AG09319 (cell line): ENCODE results near the gene ANGEL1.

Source experiments
- DNase-seq: peaks from one replicate; pipeline ENCODE4 v3.0.0-alpha.2; 2010; ENCODE audit warnings: low read depth; ENCODE audit errors: extremely low read depth
- CTCF ChIP-seq: IDR thresholded peaks from 2 replicates; pipeline ENCODE4 v1.5.1; 2011; ENCODE audit warnings: low read depth, mild to moderate bottlenecking, inconsistent platforms, low read length, moderate library complexity

The ANGEL1 gene

GRCh38 chr14:76812422-76813383 is at the start of gene ANGEL1:
ANGEL1 (minus strand) TSS chr14:76812882; CDS start chr14:76812827, 55 bp downstream.
- DNase-seq, result peak; percentile 78
- no peak for TF ChIP-seq CTCF

- no peak for DNase-seq
- no peak for TF ChIP-seq CTCF
These were observed 49.0 kb upstream of the ANGEL1 start for GRCh38 chr14:76861574-76862255.

- DNase-seq, result no peak
- no peak for TF ChIP-seq CTCF
These were observed 44.1 kb upstream of the ANGEL1 start for GRCh38 chr14:76856769-76857168.

GRCh38 chr14:76855066-76855465 is 42.4 kb upstream of the ANGEL1 start:
- DNase-seq, result no peak
- no peak for TF ChIP-seq CTCF

- no peak for DNase-seq
These were observed 36.2 kb upstream of the ANGEL1 start for GRCh38 chr14:76848879-76849278.

GRCh38 chr14:76846331-76847047 is 33.8 kb upstream of the ANGEL1 start:
- TF ChIP-seq CTCF, result no peak
- no peak for DNase-seq

More at GRCh38 chr14:76848879-76849278, 36.2 kb upstream of the ANGEL1 start:
- TF ChIP-seq CTCF, result no peak
